ENCODE data around the gene KCNQ1OT1. TPM values are rescaled to one million over a fixed set of nuclear protein-coding genes. Genes with fewer than 3 reads are reported as not detected.

The KCNQ1OT1 gene
- total and polyA plus RNA-seq, 2 of the 4 experiments (the other 2 are of a cell fraction), result 0.14 to 2.0 TPM

GRCh38 chr11:2583605-2583958 lies 116.2 kb downstream of the KCNQ1OT1 start:
- Histone ChIP-seq H3K79me1 (ENCODE audit: low read depth in 1 of 2, low read length in 2 of 2) (no peaks in the 10 kb centered on the region), H2AFZ (replicated peaks; ENCODE audit: low read length, poor library complexity) (no peak overlapping the region), H2BK120ac (ENCODE audit: low read depth, low read length) (no peak overlapping the region), H3K4me2 (ENCODE audit: low read depth, low read length) (no peak overlapping the region), H3K27me3 (ENCODE audit: control insufficient read depth, insufficient read depth, low read length) (peaks cover 13% of the 10 kb centered on the region; the same call in 1 of the 2 replicates), H3K36me3 (ENCODE audit: control insufficient read depth, insufficient read depth, low read length) (no peaks in the 10 kb centered on the region), H3K4me1 (ENCODE audit: control insufficient read depth, insufficient read depth, low read length) (no peaks in the 10 kb centered on the region), H3K9me3 (ENCODE audit: control insufficient read depth, insufficient read depth, low read length) (no peaks in the 10 kb centered on the region), H2AK9ac (replicated peaks; ENCODE audit: low read depth, low read length, poor library complexity) (no peak overlapping the region), H2BK15ac (ENCODE audit: low read depth, low read length) (no peak overlapping the region), H3K4ac (ENCODE audit: low read depth, low read length) (no peak overlapping the region), H3K4me3 (ENCODE audit: insufficient read depth, low read depth, low read length) (no peak overlapping the region), H4K20me1 (ENCODE audit: insufficient read depth, low read length) (no peaks in the 10 kb centered on the region), H3K9ac (ENCODE audit: low read depth, low read length) (no peak overlapping the region), H4K91ac (ENCODE audit: insufficient read depth, low read depth, low read length) (no peak overlapping the region), H3K18ac (ENCODE audit: low read depth, low read length) (no peak overlapping the region), H4K8ac (ENCODE audit: low read depth in 2 of 2, low read length in 2 of 2) (no peak overlapping the region), H2BK5ac (ENCODE audit: low read depth, low read length, poor library complexity, severe bottlenecking) (no peak overlapping the region), H2AK5ac (ENCODE audit: low read depth, low read length) (no peak overlapping the region), H3K27ac (ENCODE audit: insufficient read depth, low read length) (no peak overlapping the region), H3K9me1 (ENCODE audit: insufficient read depth, low read length) (no peaks in the 10 kb centered on the region; the same call in 1 of the 2 replicates), H3K56ac (ENCODE audit: extremely low read depth, insufficient read depth, low read length) (no peak overlapping the region), H2BK20ac (ENCODE audit: low read depth, low read length) (no peak overlapping the region), H4K5ac (ENCODE audit: low read depth, low read length) (no peak overlapping the region), H3K14ac (replicated peaks; ENCODE audit: low read depth, low read length) (no peak overlapping the region), H3K23ac (ENCODE audit: low read depth, low read length) (no peak overlapping the region)
- no TSS peak for BruUV-seq (replicated peaks)
- ATAC-seq (ENCODE audit: low read depth) (no peak), DNase-seq (no peak)
- no peak for TF ChIP-seq MAFK (IDR thresholded peaks at IDR 0.05; ENCODE audit: low read depth, low read length)
- no peak for TF ChIP-seq FOS (IDR thresholded peaks at IDR 0.05; ENCODE audit: low read depth, low read length)
- 100% methylated on average over 1 of the region's 6 CpGs; no CpG with 5 or more reads in 1 of the 2 experiments for WGBS, 2 experiments (ENCODE audit: extremely low coverage in 2 of 2, insufficient read length in 1 of 2)
- ChIA-PET POLR2A (ENCODE audit: unreplicated experiment) (no interaction called here), CTCF (no interaction called here)
- in situ Hi-C loops (cut with MboI; ENCODE audit: low sequenced_read_pairs) (no loop called here), intact Hi-C loops (cut with micrococcal nuclease) (no loop called here), dilution Hi-C loops (cut with HindIII; ENCODE audit: low sequenced_read_pairs, unreplicated experiment) (no loop called here)
